ENCODE measurements around the gene TPT1.
"Not testable (repeated sequence)": the region's sequence is repeated elsewhere in the genome, so short reads cannot be mapped to it uniquely, and the experiment has no call there.

TPT1 gene

DNA sequence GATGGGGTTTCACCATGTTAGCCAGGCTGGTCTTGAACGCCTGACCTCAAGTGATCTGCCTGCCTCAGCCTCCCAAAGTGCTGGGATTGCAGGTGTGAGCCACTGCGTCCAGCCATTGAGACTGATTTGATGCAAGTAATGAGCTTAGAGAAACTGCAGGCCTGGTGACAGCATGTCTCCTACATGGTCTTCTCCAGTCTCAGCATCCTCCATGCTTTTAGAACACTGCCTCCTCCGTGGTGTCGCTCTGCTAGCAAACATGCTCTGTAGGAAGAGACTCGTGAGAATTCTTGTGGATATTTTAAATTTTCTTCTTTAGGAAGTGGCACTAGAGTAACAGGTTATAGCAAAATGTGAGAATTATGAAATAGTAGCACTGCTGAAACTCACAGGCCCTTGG, 37.1 kb downstream of the TPT1 start:
- no peak for DNase-seq (ENCODE audit: low read depth in 4 of 4, low spot score in 1 of 4)

DNA sequence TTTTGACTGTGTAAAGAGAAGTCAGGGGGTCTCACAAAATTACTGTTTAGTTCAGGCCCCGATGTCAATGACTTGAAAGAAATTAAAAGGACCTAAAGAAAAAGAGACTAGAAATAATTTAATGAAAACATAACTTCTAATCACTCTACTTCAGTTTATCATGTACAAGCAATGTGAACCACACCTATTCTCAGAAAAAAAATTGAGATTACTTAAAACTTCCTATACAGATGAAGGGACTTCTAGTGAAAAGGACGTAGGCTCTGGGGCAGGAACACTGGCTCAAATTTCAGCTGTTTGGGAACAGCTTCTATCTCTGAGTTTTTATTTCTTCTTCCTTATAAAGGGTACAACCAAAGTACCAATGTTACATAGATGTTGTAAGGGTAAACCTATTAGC, 38.0 kb downstream of the TPT1 start:
- no peak for DNase-seq (ENCODE audit: low read depth in 4 of 4, low spot score in 1 of 4)

DNA sequence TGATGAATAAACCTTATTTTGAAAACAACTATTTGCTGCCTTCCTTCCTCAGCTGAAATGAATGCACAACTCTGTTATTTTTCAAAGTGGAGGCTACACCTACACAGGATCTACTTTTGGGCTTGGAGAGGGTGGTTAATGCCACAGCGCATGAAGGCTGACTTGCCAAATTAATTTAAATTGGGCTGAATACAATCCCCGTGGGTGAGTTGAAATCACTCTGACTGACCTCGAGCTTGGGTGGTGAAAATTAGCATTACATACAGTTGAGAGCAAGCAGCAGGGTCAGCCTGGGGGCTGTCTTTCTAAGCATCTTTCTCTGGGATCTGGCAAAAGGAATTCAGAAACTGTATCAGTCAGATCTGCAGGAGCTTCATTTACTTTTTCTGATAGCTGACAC, 38.5 kb downstream of the TPT1 start:
- no peak for DNase-seq (ENCODE audit: low read depth in 4 of 4, low spot score in 1 of 4)

DNA sequence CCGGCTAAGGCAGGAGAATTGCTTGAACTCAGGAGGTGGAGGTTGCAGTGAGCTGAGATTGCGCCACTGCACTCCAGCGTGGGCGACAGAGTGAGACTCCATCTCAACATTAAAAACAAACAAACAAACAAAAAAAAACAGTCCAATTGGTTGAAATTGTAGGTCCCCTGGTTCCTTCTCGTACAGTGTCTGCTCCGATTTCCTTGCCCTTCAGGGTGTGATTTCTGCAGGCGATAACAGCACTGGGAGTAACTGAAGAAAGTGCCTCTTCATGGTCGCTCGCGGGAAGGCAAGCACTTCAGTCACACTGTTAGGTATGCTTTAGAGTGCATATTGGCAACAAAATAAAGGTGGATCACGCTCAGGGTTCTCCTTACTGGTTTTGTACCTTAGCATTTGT, 39.7 kb downstream of the TPT1 start:
- DNase-seq (ENCODE audit: low read depth in 4 of 4, low spot score in 1 of 4) = no peak

DNA sequence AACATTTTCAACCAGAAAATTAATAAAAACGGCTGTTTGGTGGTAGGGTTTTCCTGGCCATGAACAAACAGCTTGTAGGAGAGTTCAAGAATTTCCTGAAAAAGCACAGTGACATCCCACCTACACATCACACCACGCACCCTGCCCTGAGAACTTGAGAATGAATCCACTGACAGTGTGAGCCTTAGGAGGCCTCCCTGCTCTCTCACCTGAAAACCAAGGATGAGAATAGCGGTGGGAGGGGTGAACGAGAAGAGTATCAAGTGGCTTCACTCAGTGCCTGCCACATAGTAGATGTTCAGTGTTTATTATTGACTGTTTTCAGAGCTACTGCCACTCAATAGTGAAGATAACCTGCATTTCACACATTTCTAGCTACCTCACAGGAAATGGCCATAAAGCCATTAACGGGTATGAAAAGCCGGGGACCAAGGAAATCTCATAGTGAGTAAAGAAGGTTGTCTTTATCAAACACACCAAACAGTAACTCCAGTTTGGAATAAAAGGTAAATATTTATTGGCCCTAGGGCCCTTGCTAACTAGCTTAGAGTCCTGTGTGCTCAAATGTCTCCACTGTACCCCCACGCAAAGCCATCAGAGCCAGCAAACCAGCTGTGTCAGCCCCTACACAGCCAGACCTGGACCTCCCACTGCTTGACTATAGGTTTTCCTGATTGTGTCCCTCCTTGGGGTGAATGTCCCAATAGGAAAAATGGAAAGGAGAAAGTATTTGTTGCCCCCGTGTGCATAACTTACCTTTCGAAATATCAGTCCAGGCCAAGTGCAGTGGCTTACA, 40.6 kb downstream of the TPT1 start:
- DNase-seq (ENCODE audit: low read depth in 4 of 4, low spot score in 1 of 4) = no peak

DNA sequence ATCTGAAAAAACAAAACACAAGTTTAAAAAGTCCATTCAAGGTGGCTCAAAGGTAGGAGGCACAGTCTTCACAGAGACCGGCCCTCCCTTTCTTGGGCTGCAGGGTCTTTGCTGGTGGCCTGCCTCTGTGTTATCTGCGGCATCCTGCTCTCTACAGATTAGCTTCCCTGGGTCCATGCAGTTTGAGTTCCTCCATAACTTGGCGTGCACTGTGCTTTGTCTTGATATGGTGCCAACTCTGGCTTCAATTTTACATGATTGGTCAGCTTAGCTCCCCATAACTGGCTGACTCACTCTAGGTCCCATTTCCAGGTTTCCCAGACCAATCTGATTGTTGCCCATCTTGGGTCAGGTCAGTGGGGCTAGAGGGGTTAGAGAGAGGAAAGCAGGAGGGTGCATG, 41.8 kb downstream of the TPT1 start:
- no peak for DNase-seq (ENCODE audit: low read depth in 4 of 4, low spot score in 1 of 4)

DNA sequence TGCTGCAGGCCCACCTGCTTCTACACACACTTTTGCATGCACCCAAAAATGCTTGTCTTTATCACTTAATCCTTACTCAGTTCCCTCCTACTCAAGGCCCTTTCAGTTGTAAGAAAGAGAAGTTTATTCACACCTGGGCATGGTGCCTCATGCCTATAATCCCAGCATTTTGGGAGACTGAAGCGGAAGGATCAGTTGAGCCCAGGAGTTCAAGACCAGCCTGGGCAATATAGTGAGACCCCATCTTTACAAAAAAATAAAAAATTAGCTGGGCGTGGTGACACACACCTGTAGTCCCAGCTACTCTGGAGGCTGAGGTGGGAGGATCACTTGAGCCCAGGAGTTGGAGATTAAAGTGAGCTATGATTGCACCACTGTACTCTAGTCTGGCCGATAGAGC, 42.4 kb downstream of the TPT1 start:
- DNase-seq (ENCODE audit: low read depth in 4 of 4, low spot score in 1 of 4) = not testable (repeated sequence)

DNA sequence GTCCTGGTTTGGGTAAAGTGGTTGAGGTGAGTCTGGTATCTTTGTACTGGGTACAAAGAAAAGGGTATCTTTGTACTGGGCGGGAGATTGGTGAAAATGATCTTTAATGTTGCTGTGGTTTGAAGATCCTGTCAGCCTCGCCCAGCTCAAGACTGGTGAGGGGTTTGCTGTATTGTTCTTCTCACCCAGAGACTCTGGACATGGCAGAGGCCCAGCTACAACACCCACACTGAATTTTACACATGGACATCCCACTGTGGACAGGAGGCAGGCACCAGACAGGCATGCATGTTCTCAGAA, 42.8 kb downstream of the TPT1 start:
- no peak for DNase-seq (ENCODE audit: low read depth in 4 of 4, low spot score in 1 of 4)

DNA sequence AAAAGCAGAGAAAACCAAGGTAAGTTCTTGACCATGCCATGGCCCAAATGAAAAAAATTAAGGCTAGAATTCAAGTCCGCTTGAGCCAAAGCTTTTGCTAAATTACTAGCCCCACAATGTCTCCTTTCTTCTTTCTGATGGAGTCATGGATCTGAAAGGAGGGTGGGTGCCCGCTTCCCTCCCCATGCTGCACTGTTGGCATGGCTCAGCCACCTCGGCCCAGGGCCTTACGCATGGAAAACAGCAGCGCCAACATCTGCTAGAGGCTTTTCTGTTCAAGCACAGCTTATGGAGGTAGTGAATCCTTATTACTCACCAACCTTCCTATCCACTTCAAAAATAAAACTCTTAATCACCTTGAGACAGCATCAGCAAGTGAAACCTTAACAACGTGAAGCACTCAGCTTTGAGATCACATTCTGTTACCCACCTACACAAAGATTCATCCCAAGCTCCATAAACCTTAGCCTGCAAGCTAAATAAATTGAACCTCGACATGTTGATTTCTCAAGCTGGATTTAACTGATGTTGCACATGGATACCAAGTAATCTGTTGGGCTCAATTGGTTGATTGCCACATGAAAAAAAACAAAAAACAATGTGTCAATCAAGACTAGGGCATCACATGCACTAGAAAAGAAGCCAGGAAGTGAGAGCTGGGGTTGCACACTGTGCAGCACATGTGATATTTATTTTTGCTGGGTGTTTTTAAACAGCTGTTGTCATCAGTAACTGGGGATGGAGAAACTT, 43.4 kb downstream of the TPT1 start:
- no peak for DNase-seq (ENCODE audit: low read depth in 4 of 4, low spot score in 1 of 4)

DNA sequence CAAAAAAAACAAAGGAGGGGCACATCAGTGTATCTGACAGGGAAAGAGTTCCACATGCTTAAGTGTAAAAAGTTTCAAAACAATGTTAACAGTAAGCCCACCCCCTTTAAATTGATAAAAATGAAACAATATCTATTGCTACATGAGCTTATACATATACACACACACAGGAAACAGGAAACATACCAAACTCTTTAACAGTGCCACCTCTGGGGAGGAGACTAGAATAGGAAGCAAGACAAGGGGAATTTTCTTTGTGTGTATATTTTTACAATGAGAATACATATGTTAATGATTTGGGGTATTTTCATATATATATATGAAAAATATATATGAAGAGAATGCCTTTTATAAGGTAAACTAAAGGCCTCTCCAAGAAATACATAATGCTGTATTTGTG, 44.7 kb downstream of the TPT1 start:
- DNase-seq (ENCODE audit: low read depth in 4 of 4, low spot score in 1 of 4) = no peak

DNA sequence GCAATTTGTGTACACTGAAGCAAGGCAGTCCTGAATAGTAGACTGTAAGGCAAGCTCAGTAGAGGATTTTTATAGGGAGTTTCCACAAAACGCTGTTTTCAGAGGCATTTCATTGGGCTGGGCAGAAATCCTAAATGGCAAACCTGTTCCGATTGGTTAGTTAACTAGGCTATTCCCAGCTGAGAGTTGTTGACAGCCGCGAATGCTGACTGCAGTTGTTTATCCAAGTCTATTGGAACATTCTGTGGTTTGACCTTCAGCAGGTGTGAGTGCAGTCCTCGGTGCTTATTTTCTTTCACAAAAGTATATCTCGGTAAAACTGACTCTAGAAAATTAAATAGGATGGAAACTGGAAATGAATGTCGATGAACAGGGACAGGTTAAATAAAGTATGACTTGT, 45.4 kb downstream of the TPT1 start:
- no peak for DNase-seq (ENCODE audit: low read depth in 4 of 4, low spot score in 1 of 4)

DNA sequence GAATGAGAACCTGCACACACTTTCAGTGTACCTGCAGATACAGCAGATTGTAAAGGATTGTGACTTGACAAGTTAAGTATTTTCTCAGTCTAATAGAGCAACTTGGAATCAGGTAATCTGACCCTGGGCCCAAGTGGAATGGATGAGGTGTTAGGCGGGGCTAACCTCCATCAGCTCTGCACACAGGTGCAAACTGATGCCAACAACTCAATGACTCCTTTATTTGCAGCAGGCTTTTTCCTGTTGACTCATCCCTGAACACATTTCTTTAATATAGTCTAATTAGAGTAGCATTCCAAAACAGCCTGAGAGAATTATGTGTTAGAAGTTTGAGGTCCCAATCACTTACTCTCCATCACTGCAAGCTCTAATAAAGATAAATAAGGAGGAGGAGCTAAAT, 48.8 kb downstream of the TPT1 start:
- DNase-seq (ENCODE audit: low read depth in 4 of 4, low spot score in 1 of 4) = no peak

DNA sequence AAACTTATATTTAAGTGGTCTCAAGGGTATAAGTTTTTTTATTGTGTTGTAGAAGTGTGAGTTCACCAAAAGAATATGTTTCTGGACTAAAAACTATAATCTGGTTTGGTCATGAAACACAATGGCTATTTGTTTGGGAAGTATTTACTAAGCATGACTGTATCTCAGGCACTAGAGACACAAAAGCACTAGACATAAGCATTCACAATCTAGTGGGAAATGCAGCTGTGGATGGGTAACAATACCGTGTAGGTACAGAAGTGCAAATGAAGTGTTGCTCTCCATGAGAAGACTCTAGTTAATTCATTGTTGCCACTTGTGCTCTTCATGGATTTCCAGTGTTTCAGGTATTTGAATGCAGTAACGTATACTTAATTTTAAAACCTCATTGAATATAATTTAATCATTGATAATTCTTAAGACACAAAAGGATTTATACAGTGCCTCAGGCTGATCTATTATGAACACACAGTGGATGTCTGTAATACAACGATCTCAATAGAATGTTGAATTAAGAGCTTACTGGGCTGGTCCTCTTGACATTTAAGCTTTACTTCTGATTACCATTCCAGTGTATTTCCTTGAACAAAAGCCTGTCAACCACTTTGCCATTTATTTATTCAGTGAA, 50.9 kb downstream of the TPT1 start:
- no peak for DNase-seq (ENCODE audit: low read depth in 4 of 4, low spot score in 1 of 4)
